ENCODE measurements around the gene KDM6A.
"Not testable (repeated sequence)": the region's sequence is repeated elsewhere in the genome, so short reads cannot be mapped to it uniquely, and the experiment has no call there.

Gene KDM6A

DNA sequence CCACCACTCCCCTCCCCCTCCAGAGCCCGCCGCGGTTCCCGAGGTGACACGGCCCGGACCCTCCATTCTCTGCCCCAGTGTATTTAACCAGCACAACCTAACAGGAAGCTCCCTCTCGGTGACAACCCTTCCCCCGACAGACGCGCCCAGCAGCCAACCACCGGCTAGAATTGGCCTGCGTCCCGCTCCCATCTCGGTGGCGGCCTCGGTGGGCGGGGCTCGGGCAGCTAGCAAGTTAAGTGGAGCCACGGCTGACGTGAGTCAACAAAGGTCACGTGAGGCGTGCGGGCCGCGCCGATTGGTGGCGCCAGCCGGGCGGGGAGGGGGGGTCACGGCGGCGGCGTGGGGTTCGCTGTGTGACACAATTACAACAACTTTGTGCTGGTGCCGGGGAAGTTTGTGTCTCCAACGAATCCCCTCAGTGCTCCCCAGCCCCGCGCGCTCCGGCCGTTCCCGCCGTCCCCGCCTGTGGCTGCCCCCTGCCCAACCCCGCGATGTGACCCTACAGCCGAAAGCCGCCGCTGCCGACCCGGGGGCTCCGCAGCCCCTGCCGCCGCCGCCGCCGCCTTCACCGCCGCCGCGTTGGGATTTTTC lies at the start of gene KDM6A:
Gene KDM6A (plus strand): TSS at position 368 of the 594 bp plus-strand sequence. CDS start 364 bp downstream, outside the sequence.
- DNase-seq (ENCODE audit: low spot score): peak; percentile 82

DNA sequence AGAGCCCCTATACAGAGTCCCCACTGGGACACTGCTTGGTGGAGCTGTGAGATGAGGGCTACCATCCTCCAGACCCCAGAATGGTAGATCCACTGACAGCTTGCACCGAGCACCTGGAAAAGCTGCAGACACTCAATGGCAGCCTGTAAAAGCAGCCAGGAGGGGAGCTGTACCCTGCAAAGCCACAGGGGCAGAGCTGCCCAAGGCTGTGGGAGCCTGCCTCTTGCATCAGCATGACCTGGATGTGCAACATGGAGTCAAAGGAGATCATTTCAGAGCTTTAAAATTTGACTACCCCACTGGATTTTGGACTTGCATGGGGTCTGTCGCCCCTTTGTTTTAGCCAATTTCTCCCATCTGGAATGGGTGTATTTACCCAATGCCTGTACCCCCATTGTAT lies 49.8 kb upstream of the KDM6A start:
- DNase-seq (ENCODE audit: low spot score): not testable (repeated sequence)

DNA sequence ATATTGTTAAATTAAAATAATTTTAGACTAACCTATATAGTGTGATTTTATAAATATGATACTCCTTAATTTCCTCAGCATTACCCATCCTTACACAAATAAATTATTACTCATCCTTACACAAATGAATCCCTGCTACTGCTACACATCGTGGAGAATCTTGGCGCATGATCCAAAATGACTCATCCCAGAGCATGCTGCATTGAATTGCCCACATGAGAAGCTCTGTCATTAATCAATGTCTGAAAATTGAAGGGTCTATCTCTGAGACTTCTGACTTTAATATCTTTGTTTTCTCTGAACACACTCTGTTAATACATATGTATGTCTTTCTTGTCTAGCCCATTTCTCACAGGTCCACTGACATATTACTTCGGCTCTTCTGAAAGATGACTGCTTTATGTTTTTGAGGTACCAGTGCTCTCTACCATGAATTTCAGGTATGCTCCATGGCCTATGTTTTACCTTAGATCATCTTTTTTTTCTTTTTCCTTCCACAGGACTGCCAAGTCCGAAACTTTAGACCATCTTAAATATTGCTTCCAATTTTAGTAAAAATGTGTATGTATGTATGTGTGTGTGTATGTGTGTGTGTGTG lies 44.9 kb upstream of the KDM6A start:
- DNase-seq (ENCODE audit: low spot score): no peak

DNA sequence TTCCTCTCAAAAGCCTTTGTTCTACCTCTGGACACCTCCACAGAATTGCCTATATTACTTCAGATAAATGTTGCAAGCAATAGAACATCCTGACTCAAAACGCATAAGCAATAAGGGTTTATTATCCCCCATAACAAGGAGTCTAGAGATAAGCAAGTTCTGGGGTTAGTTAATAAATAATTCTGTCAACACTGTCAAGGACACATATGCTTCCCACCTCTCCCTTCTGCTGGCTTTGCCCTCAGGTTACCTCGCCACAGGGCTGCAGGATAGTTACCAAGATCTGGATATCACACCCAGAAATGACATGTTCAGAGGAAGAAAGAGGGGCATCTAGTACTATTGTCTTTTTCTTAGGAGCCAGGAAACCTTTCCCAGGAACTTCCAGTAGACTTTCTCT lies 43.2 kb upstream of the KDM6A start:
- DNase-seq (ENCODE audit: low spot score): peak; percentile 20

DNA sequence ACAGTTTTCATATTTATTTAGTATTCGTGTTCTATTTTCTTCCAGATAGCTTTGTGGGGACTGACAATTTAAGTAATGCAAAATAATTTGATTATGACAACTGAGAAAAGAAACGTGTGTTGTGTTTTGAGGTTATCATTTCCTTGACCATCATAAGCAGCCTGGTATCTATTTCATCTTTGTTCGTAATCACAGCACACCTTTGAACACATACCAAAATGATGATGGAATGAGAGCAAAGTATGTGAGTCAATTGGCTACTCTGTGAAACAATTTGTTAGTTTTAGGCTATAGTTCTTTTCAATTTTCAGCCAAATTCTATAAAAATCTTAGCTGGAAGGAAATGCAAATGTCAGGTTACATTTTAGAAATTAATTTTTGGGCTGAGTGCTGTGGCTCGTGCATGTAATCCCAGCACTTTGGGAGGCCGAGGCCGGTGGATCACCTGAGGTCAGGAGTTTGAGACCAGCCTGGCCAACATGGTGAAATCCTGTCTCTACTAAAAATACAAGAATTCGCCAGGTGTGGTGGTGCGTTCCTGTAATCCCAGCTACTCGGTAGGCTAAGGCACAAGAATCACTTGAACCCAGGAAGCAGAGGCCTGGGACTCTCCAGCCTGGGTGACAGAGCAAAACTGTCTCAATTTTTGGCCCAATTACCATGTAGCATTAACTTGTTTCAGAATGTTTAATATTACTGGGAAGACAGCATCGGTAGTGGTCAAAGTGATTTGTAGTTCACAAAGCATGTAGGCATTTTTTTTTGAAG lies 30.3 kb upstream of the KDM6A start:
- DNase-seq (ENCODE audit: low spot score): no peak

DNA sequence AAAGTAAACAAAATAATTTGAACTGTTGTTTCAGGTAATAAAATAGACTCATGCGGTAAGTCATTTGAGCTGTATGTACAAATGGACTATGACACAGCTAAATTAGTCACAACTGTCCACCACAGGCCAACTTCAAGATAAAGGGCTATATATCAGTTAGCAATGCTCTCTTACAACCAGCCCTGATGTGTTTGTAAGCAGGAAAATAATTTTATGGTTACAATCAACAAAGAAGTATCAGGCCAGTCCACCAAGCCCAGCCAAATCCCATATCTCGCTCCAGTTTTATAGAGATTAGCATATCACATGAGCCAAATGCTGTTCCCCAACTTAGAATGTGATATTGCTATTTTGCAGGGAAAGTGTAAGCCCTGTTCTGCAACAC lies 29.7 kb upstream of the KDM6A start:
- peak; percentile 32 for DNase-seq (ENCODE audit: low spot score)

DNA sequence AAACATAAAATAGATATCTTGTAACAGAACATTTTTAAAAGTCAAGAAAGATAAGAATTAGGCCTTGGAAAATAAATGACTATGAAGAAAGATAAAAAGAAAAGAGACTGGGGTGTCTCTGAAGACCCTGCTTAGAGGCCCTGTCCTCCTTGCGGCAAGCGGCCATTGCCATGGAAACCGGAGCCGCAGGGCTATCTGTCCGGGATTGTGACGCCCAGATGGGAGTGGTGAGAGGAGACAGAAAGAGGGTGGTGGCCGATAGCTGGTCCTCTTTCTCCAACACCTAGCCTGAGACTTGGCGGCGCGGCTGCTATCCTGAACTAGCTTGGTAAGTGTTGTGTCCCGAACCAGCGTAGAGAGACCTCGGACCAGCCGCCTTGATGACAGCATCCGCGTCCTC lies 29.2 kb upstream of the KDM6A start, which contains the start of gene DUSP21:
Gene DUSP21 (plus strand): TSS at position 269 of the 400 bp plus-strand sequence. CDS start 112 bp downstream, at position 381.
- no peak for DNase-seq (ENCODE audit: low spot score)

DNA sequence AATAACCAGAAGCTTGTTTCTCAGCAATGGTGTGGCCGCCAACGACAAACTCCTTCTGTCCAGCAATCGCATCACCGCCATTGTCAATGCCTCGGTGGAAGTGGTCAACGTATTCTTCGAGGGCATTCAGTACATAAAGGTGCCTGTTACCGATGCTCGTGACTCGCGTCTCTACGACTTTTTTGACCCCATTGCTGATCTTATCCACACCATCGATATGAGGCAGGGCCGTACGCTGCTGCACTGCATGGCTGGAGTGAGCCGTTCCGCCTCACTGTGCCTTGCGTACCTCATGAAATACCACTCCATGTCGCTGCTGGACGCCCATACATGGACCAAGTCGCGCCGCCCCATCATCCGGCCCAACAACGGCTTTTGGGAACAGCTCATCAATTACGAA lies 28.8 kb upstream of the KDM6A start:
- DNase-seq (ENCODE audit: low spot score): no peak

DNA sequence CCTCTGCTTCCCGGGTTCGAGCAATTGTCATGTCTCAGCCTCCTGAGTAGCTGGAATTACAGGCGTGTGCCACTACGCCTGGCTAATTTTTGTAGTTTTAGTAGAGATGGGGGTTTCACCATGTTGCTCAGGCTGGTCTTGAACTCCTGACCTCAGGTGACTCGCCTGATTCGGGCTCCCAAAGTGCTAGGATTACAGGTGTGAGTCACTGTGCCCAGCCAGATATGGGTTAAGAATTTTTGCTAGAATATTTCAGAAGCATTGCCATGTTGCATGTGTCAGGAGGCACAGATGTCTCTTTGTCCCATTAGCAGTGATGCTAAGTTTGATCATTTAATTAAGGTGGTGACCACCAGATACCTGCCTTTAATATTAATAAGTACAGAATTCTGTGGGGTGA lies 22.1 kb upstream of the KDM6A start:
- DNase-seq (ENCODE audit: low spot score): not testable (repeated sequence)

DNA sequence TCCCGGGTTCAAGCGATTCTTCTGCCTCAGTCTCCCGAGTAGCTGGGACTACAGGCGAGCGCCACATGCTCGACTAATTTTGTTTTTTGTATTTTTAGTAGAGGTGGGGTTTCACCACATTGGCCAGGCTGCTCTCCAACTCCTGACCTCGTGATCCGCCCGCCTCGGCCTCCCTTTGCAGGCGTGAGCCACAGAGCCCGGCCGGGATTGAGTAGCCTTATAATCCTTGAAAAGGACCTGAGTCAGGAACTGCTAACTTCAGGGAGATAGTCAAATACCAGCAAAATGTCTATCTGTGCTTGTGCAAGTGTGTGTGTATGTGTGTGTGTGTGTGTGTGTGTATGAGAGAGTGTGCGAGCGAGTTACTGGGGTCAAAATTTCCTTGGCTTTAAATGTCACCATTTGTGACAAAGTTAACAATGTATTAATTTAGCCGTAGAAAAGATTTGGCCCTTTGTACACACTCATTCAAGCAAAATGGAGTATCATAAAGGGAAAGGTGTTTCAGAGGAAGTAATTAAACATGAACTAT lies 1.8 kb upstream of the KDM6A start:
- DNase-seq (ENCODE audit: low spot score): no peak

DNA sequence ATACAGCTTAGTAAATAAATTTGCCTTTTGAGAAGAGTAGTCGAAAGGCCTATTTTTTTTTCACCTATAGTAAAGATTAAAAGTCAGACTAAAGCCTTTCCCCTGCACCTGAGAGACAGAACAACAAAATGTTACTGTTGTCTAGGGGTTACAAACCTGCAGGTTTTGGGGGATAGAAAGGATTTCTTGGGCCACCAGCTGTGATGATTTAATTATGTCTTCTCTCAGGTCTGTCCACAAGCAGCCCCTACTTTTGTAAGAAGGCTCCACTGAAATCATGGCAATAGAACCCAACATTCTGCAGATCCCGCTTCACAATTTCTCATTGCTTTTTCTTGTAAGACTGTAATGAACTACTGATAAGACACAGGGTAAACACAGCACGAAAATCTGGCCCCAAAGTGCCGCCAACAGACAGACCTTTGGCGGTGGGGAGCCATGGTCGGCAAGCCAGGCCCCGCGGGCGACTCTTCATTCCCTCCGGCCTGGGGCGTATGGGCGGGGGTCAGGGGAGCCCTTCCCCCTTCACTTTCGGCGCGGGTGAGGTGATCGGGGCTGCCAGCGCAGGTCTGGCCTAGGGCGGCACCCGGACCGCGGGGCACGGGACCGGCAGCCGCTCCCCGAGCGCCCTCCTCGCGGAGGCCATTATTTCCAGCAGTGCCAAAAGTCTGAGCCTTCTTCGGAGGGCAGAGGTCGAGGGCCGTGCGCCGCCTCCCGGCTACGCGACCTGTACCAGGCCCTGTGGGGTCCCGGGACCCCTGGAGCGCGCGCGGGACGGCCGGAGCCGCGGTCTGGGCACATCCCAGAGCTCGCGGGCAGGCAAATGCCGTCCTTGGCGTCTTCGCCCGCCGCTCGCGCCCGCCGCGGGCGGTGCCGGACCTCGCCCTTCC lies 812 bp upstream of the KDM6A start:
- DNase-seq (ENCODE audit: low spot score): peak; percentile 15

DNA sequence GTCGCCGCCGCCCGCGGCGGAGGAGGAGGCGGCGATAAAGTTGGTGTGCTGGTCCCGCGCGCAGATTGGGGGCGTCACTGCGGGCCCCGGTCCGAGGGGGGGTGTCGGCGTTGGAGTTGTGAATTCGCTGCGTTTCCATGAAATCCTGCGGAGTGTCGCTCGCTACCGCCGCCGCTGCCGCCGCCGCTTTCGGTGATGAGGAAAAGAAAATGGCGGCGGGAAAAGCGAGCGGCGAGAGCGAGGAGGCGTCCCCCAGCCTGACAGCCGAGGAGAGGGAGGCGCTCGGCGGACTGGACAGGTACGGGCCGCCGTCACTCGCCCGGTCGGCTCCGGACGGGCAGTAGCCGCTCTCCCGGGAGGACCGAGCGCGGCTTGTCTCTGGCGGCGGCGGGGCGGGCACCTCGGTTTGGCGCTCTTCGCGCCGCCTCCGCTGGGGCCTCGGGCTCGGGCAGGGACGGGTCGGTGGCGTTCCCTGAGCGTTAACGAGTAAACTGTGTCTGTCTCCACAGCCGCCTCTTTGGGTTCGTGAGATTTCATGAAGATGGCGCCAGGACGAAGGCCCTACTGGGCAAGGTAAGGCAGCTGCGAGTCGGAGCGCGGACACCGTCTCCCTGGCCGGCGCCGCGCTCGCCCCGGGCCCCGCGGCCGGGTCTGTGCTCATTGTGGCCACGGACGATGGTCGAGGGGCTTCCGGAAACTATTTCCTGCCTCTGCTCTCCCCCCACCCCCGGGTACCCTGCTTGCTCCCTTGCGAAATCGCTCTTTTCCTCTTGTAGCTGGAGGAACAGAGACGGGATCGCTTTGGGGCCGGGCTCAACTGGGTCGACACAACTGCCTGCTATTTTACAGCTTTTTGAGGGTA lies 658 bp downstream of the KDM6A start:
- DNase-seq (ENCODE audit: low spot score): no peak

DNA sequence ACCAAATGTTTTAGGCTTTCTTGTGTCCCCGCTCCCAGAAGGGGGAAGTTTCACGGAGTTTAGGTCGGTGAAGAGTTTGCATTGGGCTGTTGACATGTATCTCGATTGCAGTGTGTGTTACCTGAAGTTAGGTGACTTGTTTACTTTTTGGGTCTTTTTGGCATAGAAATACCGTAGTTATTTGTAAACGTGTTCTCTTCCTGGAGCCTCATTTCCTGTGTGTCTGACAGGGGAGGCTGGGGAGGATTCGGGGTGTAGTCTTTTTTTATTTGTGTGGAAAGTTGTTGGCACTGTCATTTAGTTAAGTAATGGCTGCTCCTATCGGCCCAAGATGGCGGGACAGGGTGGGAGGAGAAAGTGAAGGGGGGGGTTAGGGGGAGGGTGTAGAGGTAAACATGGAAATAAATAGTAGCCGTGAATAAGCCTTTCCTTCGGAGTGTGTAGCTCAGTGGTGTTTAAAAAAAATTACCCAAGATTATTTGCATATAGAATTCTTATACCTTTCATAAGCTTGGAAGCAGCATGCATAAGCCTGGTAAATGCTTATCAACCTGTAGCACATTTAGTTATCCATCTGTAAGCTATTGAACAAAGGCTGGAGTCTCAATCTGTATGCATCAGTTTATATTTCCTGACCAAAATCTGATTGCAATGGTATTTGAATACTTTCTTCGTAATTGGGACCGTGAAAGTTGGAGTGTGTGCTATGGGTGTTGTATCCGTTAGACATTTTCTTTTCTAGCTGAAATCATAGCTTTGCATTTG lies 1.6 kb downstream of the KDM6A start:
- DNase-seq (ENCODE audit: low spot score): peak; percentile 36

DNA sequence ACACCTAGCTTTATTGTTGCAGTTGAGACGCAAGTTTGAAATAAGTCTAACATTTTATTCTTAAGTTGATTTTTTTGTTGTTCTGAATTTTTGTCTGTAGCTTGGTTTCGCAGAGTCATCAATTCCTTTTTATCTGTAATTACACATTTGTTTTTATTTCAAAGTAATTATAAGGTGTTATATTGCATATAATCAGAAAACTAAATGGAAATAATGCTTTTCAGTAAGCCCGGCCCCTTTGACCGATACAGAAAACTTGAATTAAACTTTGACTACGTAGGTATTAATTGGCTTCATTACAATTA lies 2.1 kb downstream of the KDM6A start:
- no peak for DNase-seq (ENCODE audit: low spot score)

DNA sequence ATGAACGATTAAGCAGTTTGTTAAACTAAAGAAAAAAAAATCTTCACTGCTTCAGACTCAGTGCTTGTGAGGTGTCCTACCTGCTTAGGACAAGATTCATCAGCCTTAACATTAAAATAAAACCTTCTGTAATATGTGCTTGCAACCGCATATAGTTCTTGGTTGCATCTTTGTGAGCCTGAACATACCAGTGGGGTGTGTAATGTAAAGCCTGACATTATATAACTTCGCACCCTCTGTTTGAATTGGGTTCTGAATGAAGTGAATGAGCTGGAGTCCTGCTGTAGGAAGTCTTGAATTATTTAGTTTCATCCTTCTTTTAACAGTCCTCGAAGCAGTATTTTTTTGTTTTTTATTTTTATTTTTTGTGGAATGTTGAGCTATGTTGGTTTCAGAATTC lies 3.1 kb downstream of the KDM6A start:
- DNase-seq (ENCODE audit: low spot score): no peak

DNA sequence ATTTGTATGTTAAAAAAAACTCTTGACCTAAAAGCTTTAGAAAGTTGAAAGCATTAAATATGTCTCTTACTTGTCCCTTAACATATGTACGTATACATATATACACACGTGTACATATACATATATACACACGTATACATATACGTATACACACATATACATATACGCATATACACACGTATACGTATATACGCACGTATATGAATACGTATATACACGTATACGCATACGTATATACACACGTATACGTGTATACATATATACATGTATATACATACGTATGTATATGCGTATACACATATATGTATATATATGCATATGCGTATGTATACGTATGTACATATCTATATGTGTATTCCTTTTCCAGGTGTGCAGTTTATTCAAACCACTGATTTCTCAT lies 3.8 kb downstream of the KDM6A start:
- DNase-seq (ENCODE audit: low spot score): no peak

DNA sequence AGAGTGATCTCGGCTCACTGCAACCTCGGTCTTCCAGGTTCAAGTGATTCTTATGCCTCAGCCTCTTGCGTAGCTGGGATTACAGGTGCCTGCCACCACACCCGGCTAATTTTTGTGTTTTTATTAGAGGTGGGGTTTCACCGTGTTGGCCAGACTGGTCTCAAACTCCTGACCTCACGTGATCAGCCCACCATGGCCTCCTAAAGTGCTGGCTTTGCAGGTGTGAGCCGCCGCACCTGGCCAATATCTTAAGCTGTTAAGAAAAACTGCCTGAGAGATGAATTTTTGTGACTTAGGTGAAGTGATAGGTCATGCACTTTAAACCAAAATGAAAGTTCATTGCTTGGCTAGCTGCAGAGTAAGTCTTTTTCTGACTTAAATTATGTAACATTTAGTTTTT lies 5.8 kb downstream of the KDM6A start:
- DNase-seq (ENCODE audit: low spot score): no peak

DNA sequence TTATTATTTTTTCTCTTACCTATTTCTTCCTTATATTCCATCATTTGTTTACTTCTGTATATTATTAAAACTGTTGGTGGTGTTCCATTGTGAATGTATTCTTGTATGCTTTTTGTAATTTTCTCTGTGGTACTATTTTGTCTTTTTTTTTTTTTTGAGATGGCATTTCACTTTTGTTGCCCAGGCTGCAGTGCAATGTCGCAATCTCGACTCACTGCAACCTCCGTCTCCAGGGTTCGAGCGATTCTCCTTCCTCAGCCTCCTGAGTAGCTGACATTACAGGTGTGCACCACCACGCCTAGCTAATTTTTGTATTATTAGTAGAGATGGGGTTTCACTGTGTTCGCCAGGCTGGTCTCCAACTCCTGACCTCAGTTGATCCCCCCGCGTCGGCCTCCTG lies 8.6 kb downstream of the KDM6A start:
- DNase-seq (ENCODE audit: low spot score): no peak

DNA sequence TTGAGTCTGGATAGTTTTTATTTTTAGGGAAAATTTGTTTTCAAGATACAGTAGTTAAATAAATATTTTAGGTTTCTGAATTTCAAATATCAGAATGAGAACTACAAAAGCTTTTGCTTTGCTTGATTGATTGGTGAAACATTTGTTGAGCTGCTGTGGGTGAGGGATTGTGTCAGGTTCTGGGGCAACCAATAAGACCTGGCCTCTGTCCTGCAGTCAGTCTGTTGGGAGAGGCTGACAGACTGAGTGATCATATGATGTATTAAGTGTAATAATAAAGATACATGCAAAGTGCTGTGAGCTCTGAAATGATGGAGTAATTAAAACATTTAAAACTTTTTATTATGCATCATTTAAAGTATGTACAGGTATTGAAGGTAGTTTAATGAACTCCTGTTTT lies 9.6 kb downstream of the KDM6A start:
- DNase-seq (ENCODE audit: low spot score): no peak

DNA sequence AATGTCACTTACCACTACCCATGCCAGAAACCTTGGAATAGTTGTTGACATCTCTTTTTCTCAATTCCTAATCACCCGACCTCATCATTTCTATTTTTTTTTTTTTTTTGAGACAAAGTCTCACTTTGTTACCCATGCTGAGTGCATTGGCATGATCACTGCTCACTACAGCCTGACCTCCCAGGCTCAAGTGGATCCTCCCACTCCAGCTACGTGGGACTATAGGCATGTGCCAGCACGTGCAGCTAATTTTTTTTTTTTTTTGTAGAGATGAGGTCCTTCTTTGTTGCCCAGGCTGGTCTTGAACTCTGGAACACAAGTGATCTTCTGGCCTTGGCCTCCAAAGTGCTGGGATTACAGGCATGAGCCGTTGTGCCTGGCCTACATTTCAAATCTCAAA lies 12.0 kb downstream of the KDM6A start:
- DNase-seq (ENCODE audit: low spot score): no peak

DNA sequence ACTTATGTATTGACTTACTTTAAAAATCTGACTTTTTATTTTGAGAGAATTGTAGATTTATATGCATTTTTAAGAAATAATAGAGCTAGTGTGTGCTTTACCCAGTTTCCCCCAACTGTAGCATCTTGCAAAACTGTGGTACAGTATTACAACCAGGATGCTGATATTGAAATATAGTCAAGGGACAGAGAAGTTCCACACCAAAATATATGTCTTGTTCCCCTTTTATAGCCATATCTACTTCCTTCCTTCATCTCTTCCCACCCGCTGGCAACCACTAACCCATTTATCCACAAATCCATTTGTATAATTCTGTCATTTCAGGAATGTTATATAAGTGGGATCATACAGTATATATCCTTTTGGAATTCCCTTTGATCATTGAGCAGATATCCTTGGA lies 16.8 kb downstream of the KDM6A start:
- no peak for DNase-seq (ENCODE audit: low spot score)

Data from HuH-7 (cell line).